ENCODE data around the gene RNF212.

GRCh38 chr4:1040344-1041146 is 72.8 kb downstream of the RNF212 start:
- TF ChIP-seq SNAPC2 (CRISPR knock-in tag; IDR thresholded peaks at IDR 0.05) (no peak), CEBPG (CRISPR knock-in tag; IDR thresholded peaks at IDR 0.05) (no peak), FOXJ3 (CRISPR knock-in tag; IDR thresholded peaks at IDR 0.05; ENCODE audit: borderline replicate concordance) (no peak)

All from HepG2 (cell line).